Kidney capillary endothelial cell (primary cell): ENCODE results near the gene FYB2.

Experiments used
- DNase-seq: peaks from one replicate; pipeline ENCODE4 v3.0.0-alpha.2; 2018; ENCODE audit warnings: low spot score

The FYB2 gene, protein sequence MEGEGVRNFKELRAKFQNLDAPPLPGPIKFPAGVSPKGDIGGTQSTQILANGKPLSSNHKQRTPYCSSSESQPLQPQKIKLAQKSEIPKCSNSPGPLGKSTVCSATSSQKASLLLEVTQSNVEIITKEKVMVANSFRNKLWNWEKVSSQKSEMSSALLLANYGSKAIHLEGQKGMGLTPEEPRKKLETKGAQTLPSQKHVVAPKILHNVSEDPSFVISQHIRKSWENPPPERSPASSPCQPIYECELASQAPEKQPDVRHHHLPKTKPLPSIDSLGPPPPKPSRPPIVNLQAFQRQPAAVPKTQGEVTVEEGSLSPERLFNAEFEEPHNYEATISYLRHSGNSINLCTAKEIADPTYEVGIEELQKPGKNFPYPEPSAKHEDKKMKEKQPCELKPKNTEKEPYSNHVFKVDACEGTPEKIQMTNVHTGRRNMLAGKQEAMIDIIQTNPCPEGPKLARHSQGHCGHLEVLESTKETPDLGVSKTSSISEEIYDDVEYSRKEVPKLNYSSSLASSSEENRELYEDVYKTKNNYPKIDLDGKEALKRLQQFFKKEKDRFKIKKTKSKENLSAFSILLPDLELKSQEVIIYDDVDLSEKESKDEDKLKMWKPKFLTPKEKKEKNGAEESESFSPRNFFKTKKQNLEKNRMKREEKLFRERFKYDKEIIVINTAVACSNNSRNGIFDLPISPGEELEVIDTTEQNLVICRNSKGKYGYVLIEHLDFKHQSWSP

DNA sequence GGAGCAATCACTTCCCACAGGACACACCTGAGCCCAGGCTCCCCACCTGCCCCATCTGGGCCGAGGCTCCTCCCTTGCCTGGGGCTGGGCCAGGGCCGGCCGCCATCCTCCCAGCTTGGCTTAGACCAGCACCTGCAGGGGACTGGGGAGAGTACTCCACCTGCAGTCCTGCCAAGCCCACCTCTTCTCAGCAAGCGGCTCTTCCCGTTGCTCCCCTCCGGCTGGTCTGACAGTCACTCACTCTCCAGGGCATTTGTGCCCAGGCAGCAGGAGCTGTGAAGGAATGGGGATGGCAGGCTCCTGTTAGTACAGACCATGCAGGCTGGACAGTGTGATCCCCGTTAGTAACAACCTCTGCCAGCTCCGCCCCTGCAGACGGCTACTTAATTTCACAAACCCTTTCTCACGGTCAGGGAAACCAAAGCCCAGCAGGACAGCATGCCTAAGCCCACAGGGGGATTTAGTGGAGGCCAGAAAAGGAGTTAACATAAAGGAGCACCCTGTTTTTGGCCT, at the start of gene FYB2:
FYB2 (minus strand) TSS at position 18 of the 513 bp plus-strand sequence. CDS start 114 bp downstream, outside the sequence.
- no peak for DNase-seq

DNA sequence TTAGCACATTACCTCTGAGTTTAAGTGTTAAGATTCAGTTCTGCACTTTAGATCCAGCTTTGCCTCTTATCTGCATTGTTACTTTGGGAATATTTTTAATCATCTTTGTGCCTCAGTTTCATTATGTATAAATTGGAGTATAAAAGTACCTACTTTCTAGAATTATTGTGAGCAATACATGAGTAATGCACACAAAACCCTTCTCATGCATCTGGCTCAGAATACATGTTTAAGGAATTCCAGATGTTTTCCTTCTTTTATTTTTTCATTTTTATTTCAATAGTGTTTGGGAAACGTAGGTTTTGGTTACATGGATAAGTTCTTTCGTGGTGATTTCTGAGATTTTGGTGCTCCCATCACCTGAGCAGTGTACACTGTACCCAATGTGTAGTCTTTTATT, 49.6 kb upstream of the FYB2 start:
- no peak for DNase-seq

DNA sequence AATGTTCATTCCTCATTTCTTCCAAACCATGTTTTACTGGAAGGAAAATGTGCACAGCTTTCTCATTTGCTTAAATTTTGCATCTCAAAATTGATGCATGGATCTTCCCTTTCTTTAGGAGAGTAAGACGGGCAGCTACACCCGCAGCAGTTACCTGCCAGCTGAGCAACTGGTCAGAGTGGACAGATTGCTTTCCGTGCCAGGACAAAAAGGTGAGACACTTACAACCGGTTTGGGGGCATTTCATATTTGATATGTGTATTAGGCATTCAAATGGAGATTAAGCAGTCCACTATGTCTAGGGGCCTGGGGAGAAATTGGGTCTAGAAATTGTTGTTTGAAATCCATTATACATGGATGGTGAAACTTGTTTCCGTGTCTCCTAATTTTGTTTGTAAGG, 48.3 kb upstream of the FYB2 start:
- no peak for DNase-seq

DNA sequence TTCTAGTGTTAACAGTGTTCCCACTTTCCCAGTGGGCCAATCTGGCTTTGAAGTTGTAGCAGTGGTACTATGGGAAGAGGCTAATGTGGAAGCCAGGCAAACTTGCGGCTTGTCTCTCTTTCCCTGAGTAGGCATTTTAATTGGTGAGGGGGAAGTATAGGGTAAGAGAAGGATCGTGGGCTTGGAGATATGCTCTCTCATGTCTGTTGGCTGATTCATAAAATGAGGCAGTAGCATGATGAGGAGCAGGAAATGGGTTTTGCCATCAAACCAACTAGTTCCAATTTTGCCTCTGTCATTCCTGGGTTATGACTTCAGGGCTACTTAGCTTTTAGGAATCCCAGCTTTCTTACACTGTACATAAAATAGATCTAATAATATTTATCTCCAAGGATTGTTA, 47.5 kb upstream of the FYB2 start:
- DNase-seq, result no peak

DNA sequence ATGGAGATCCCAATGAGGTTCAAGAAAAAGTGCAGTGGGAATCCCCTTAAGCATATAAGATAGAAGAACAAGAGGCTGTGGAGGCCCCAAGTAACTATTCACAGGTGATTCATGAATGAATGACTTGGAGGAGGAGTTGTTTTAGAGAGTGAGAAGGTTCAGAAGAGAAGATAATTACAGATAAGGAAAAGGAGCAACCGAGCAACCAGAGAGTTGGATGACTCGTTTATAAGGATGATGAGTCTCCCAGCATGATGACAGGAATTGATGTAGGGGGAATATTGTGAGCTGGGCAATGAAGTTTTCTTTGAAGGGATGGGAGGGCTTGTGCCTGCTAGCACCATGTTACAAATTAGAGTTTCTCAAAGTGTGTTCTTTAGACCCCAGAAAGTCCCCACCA, 45.2 kb upstream of the FYB2 start:
- no peak for DNase-seq

DNA sequence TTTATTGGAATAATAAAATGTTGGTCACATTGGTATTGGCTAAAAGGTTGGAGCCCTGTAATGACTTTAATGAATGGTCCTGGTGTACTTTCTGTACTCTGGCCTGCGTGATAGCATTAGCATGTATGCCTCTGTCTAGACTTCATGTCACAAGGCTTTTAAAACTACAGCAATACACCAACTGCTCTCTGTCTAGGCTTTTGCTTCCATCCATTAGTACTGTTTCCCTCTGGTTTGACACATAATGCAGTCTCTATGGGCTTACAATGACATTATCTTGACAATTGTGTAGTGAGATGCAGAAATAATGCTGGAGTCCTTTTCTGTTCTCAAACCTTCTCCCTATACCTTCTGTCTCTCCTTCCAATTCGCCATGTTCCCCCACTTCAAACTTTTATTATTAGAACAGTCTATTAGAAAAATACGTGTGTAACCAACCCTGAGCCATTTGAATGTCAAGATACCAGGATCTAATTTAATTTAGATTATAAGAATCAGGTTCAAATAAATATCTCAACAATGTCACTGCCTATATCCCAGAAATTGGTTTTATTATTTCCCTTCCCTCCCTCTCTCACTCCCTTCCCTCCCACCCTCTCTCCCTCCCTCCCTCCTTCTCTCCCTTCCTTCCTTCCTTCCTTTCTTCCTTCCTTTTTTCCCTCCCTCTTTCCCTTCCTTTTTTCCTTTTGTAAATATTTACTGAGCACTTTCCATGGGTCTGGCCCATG, 44.2 kb upstream of the FYB2 start:
- DNase-seq, result no peak

DNA sequence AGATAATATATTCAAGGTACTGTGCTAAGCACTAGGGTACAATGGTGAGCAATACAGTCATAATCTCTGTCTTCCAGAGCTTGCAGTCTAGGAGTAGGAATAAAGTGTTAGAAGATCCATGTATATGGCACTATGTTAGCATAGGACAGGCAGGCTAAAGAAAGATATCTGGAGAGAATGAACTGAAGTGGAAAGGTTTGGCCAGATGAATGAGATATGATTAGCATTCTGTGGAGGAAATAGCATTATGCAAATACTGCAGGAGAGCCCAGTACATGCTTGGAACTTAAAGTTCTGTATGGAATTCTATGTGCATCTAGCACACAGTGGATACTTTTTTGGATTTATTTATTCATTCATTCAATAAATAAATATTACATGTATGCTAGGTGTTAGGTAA, 40.1 kb upstream of the FYB2 start:
- no peak for DNase-seq

DNA sequence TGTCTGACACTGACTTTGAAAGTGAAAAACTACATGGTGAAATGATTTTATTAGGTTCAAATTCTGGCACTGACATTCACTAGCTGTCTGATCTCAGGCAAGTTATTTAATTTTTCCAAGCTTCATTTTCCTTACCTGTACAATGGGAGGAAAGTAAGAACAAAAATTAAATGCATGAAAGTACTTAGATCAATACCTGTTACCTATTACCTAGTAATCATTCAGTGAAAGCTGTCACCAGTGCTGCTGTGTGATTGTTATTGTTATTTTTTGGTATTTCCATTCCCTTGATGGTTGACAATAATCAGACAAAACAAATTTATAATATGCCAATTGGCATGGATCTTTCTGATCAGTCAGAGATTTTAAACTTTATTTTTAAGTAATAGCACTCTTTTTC, 37.0 kb upstream of the FYB2 start:
- no peak for DNase-seq

DNA sequence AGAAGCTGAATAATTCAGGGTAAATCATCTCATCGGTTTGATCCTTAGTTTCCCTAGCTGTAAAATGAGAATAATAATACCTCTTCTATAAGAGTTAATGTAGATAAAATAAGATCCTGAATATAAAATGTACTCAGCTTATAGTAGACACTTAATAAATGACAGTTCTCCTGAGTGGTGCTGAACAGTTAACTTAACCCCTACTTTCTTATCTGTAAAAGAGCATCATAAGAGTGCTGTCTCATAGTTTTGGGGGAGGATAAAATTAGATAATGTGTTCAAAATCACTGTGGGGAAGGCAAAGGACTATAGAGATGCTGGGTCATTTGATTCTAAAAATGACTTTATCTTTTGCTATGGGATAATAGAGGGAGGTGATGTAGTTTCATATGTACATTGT, 36.0 kb upstream of the FYB2 start:
- DNase-seq, result no peak

DNA sequence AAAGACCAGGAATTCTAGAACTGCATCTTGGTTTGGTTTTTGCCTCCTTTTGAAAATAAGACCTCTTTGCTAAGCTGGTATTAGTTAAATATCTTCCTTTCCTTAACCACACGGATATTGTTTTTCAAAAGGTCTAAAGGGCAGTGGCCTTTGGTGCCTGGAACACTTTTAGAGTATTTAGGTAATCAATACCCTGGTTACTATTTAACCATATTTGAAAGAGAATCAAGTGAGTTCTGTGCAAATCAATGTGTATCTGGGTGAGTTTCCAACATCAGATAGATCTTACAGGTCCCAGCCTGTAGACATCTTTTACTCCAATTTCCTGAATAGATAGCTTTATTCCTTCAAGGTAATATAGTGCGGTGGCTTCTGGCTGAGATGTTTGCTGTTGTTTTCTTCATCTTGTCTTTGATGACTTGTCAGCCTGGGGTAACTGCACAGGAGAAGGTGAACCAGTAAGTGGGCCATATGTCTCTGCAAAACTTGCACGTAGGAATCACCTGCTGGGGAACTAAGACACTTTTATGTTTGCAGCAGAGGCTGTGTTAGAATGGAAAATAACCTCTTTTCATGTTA, 35.4 kb upstream of the FYB2 start, which contains the start of gene C8A:
C8A (plus strand) TSS at position 277 of the 579 bp plus-strand sequence; CDS start at position 382, 105 bp downstream.
- no peak for DNase-seq

DNA sequence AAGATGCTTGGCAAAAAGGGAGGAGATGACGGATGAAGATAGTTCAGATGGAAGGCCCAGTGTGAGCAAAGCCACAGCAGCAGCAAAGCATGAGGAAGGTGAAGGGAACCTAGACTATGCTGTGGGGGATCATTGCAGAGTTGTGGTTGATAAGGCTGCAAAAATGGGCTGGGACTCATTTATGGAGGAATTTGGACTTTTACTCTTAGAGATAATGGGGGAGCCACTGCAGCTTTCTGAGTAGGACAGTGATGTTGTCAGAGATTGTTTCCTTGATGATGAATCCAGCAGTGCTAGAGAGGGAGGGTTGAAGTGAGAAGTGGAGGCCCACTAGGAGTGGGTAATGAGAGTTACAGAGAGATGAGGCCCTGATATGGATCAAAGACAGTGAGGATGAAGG, 33.3 kb upstream of the FYB2 start:
- DNase-seq, result no peak

DNA sequence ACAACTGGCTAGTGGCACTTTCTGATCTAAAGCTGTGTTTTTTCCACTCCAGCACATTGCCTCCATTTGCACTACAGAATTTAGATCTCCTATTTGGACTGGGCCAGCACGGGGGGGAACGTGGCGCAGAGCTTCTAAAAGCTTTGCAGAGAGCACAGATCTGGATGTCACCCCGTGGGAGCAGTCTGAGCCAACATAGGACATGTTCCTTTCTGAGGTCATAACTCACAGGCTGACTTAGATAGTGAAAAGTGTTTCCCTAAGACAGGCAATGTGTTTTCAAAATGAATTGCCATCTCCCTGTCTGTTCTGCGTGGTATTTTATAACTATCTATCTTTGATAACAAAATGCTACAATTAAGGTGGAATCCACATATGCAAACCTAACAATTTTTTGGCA, 31.7 kb upstream of the FYB2 start:
- no peak for DNase-seq

DNA sequence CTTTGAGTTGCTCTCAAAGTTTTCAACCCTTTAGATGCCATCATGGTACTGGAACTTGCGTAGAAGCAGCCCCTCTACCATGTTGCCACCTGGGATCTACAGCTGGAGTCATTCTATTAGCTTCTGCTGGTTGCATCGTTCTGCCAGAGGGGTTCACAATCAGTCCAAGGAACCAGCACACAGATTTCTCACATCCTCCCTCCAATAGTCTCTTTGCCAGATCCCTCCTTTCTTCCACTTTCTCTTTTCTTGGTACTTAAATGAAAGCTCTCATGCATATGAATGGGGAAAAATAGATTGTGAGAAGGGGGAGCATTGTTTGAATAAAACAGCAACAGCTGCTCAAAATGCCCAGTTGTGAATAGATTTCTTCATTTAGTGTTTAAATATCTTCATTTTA, 31.2 kb upstream of the FYB2 start:
- DNase-seq, result no peak

DNA sequence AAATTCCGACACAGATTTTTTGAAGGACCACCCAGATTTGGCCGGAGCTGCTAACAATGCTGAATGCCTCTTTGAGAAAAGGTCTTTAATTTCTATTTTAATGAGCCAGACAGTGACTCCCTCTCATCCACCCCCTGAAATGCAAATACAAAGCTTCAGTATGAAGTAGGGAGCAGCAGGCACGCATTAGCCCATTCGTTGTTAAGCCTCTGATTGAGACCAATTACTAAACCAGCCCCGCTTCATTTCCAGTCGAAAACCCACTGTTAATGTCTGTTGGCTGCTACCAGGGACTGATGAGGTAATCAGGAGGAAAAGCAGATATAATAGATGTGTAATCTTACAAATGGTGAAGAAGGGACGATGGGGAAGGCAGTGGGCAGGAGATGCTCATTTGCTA, 30.5 kb upstream of the FYB2 start:
- no peak for DNase-seq

DNA sequence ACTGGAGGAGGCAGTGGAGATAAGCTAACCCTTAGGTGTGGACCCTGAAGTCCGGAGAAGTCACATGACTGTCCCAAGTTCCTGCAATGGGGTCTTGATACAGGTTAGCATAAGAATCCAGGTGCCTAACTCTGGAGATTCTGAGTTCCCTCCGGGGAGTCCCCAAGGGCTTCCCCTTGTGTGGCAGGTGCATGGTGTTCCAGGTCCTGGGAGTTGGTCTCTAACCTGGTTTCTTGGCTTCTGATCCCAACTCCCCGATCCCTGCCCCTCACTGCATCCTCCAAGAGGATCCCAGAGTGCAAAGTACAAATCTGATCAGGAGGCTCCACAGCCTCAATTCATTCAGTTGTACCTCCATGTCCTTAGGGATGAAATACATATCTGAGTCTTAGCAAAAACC, 26.1 kb upstream of the FYB2 start:
- no peak for DNase-seq

DNA sequence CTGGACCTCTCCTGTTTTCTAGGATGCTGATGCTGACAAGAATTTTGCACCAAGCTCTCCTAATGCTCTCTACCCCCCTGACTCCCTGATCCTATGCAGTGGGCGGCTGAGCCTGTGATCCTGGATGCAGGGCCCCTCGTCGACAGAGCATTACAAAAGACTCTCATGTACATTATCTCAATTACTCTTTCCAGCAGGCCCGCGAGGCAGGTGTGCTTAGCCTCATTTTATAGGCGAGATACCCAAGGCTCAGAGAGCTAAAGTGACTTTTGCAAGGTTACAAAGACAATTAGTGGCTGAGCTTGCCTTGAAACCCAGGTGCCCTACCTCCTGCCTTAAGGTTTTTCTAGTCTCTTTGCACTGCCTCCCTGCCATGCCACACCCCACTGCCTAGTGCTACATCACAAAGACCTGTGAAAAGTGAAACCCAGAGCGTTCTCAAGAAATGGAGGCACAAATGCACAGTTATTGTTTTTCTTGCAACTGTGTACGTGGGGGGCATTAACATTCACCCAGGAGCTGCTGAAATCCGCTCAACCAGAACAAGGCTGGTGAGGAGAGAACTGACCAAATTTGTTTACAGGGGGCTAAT, 25.4 kb upstream of the FYB2 start:
- no peak for DNase-seq

DNA sequence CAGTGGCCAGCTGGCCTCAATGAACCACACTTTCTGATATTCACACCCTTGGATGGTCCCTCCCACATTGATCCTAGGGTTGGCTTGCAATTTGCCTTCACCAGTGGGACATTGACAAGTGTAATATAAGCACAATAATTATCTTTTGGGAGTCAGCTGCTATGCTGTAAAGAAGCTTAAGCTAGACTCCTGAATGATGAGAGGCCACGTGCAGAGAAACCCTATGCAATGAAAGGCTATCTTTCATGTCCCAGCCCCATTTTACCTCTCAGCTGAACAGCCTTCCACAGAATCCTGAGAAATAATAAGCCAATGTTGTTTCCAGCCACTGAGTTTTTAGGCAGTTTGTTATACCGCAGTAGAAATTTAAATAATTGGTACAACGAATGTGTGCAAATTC, 24.3 kb upstream of the FYB2 start:
- DNase-seq, result no peak

DNA sequence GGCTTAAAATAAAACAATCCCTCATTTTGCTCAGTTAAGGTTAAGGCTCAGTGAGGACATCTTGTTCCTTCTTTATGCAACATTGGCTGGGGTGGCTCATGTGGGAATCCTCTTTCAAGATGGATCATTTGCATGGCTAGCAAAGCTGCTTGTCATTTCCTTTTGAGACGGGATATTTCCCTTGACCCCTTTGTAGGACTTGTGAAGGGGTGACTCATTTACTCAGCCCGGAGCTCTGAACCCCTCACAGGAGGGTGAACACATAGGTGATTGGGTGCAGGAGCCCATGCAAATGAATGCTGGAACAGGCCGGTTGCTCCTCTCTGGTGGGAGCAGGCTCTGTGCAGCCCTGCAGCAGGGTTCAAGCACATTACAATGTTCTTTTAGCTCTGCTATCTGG, 19.6 kb upstream of the FYB2 start:
- DNase-seq, result peak; percentile 42

DNA sequence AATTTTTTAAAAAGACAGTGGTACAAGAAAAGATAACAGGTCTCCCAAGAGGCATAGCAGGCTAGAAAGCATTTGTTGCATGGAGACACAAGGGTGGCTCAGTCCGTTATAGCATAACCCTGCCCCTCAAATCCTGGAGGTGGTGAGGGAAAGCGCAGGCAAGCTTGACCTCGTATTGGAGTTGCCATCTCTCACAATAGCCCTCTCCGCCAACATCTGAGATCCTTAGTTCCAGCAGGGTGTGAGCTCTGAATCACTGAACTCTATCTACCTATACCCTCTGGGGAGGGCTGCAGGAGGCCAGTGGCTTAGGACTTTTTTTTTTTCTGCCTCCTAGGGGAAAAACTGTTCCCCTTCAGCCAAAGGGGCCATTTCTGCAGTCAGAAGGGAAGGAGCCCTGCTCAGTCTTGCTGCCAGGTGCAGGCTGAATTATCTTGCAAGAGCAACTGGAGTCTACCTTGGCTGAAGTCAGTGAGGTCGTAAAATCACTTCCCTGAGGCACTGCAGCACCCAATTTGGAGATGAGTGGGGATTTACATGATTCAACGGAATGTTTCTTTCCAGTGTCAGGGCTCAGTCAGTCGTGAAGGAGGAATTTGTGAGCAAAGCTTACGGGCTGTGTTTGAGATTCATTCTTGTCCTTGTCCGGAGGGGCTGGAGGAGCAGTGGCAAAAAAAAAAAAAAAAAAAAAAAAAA, 18.2 kb upstream of the FYB2 start:
- no peak for DNase-seq

DNA sequence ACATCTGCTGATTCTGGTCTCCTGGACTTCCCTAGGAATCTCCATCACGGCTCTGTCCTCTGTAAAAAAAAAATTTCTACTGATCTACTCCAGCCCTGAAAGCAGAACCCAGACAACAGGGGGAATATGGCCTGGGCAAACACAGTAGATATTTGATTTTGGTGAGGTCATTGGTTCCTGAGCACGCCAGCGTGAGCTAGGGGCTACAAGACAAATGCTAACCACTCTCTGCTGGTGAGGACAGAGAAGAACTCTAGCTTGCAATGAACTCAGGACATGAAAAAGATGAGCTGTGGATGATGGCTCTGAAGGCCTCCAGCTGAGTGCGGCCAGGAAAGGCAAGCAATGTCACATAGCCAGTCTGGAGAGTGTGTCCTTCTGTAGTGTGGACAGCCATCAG, 17.2 kb upstream of the FYB2 start:
- no peak for DNase-seq

DNA sequence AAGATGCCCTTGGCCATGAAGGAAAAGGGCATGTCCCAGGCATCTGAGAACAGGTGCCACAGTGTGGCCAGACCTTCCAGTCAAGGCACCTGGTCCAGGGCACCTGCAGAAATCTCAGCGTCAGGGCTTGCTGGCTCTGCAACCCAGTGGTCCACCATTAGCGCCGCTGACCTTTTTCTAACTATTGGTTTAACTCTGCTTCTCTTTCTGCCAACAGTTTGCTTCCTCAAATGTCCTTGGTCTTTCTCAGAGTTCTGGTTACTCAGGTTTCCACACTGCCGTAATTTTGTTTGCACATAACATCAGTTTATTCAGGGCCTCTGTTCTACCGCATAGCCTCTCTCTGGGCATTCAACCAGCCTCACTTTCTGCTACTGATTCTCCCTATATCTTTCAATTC, 16.5 kb upstream of the FYB2 start:
- DNase-seq, result no peak
